Colon (tissue), 2 donors: ENCODE data around the gene PGPEP1.
"Not testable (repeated sequence)": the region's sequence is repeated elsewhere in the genome, so short reads cannot be mapped to it uniquely, and the experiment has no call there.

Source experiments
- FAIRE-seq: peaks from 2 replicates; lab custom pipeline; 2012; peaks lifted over from hg19 to GRCh38; lab: Jason Lieb, UNC
- donor health status: control.
- donor health status: control.

PGPEP1 gene

DNA sequence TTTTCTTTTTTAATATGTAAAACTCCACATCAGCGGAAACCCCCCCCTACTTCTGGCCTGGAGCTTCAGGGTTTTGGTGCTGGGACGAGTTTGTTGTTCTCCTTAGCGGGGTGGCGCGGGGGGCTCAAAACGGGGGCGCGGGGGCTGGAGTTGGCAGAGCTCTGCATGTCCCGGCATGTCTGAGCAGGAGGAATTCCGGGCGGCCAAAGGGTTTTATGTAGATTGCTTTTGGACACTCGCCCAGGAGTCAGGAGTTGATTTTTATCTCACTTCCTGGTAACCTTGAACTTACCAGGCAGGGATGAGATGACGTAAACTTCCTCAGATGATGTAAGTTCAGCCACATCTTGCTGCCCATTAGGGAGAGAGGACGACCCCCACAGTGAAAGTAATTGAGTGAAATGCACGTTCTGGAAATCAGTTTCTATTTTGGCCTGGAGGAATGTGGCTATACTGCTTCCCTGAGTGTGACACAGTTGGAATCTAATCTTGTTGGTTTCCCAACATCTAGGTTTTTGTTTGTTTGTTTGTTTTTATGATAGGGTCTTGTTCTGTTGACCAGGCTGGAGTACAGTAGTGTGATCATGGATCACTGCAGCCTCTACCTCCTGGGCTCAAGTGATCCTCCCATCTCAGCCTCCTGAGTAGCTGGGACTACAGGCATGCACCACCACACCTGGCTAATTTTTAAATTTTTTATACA lies 24.6 kb downstream of the PGPEP1 start:
- FAIRE-seq: no peak

DNA sequence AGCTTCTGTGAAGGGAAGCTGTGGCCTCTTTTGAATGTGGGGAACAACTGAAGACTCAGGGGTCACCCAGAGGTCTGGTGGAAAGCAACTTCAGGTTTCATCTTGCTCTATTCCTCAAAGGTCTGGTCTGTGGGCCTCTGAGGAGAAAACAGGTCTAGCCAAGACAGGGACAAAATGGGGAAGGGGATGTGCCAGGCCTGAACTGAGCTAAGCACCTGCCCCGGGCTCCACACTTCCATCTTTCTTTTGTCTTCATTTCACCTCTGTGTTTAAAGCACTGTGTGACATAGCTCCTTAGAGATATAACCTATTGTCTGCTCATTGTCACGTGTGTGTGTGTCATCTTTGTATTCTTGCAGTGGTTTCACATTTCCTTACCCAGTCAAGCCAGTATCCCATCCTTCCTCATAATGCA lies 25.6 kb downstream of the PGPEP1 start:
- no peak for FAIRE-seq

DNA sequence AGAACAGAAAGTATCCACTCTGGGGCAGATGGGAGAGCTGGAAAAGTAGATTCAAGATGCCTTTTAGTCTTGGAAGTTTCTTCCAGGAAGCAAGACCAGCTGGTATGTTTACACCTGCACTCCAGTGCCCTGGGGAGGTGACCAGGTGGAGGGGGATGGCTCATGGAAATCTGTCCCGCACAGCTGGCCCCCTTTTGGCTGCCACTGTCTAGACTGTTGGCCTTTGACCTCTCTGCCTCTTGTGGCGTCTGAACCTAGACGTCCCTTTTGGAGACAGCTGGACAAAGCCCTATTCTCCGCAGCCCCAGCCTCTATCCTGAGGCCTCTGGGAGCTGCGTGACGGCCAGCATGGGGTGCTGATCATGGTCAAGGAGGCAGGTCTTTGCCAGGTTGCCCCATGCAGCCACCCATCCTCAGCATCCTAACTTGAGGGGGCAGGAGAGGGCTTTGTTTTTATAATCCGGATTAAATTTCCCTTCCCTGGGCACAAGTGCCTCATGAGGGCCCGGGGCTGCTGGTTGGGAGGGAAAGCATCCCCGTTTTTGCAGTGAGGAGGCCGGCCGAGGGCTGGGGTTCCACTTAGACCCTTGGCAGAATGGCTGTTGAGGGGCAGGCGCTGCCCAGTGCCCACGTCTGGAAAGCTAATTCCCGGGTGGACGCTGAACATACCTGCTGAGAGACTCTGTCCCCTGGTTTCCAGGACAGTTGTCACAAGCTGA lies 28.3 kb downstream of the PGPEP1 start:
- FAIRE-seq: no peak

DNA sequence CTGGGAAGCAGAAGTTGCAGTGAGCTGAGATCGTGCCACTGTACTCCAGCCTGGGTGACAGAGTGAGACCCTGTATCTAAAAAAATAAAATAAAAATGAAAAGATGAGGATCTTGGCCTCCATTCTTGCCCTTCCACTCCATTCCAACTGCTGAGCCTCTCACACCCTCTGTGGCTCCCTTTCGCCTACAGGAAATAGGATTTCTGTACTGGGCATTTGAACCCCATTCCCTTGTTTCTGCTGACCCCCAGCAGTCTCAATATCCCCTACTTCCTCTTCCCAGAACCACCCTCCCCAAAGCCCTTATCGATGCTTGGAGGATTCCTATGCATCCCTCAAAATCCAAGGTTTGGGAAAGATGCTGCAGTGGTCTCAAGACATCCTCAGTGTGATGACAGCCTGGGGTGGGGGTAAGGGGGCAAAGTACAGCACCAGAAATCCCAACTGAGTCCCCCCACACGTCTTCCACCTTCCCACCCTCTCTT lies 33.1 kb downstream of the PGPEP1 start:
- FAIRE-seq: no peak

DNA sequence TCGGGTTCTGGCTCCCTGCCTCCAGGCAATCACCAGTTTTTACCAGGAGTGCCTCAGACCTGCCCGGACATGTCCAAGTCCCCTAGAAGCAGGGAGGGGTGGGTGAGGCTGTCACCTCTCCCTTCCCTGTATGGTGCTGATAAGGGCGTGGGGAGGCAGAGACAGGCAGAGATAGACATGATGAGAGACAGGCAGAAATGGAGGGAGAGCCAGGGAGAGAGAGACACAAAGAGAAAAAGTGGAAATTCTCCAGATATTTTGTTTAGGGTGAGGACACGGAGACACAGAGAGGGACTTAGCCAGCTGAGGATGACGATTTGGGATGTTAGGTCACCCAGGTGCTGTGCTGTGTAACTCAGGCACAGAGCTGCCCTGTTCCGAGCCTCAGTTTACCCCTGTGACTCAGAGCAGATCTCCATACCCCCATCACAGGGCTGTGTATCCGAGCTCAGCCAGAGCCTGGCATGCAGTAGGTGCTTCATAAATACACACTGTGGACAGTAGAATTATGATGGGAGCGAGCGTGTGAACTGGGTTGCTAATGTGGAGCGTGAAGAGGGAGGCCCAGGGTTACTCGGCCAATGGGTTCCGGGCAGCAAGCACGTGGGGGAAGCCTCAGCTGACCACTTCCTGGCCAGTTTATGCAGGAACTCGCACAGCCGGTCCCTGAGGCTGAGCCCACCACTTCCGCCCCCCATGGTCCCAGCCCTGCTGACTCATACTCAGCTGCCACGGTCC lies 33.7 kb downstream of the PGPEP1 start:
- FAIRE-seq: no peak

DNA sequence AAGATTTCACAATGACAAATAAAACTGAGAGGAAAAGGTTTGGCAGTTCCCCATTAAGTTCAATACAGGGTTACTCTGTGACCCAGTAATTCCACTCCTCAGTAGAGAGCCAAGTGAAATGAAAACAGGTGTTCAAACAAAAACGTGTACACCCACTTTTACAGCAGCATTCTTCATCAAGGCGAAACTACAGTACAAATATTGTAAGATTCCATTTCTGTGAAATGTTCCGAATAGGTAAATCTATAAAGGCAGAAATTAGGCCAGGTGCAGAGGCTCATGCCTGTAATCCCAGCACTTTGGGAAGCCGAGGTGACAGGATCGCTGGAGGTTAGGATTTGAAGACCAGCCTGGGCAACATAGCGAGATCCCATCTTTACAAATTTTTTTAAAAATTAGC lies 36.6 kb downstream of the PGPEP1 start:
- FAIRE-seq: no peak

DNA sequence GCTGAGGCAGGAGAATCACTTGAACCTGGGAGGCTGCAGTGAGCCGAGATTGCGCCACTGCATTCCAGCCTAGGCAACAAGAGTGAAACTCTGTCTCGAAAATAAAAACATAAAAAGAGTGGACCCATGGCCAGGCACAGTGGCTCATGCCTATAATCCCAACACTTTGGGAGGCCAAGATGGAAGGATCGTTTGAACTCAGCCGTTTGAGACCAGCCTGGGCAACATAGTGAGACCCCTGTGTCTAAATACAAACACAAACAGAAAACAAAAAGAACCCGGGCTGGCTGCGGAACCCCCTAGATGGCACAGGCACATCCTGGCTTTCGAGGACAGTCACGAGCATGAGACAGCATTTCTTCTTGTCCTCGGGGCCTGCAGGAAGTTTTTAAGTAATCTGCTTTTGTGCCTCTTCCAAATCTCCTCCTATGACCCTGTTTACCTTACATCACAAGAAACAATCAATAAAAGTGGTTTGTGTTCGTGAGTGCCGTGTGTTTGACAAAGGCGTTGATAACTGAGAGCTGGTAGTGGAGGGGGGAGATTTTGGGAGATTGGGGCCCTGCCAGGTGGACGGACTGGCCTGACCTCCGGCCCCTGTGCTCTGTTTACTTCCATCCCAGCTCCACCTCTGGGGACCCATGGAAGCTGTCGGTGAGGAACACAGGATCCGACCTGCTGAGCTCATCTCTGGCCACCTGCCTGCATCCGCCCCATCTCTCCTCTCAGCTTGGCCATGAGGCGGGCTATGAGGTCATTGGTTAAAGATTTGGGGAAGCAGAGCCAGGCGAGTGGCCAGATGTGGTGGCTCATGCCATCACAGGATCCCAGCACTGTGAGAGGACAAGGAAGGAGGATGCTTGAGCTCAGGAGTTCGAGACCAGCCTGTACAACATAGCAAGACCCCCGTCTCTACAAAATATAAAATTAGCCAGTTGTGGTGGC lies 39.7 kb downstream of the PGPEP1 start:
- FAIRE-seq: no peak

DNA sequence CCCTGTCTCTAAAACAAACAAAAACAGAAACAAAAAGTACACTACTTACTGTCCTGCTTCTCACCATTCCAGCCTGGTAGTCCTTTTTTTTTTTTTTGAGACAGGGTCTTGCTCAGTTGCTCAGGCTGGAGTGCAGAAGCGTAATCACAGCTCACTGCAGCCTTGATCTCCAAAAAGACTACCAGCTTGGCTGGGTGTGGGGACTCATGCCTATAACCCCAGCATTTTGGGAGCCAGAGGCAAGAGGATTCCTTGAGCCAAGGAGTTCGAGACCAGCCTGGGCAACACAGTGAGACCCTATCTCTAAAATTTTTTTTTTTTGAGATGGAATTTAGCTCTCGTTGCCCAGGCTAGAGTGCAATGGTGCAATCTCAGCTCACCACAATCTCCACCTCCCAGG lies 40.4 kb downstream of the PGPEP1 start:
- FAIRE-seq: no peak

DNA sequence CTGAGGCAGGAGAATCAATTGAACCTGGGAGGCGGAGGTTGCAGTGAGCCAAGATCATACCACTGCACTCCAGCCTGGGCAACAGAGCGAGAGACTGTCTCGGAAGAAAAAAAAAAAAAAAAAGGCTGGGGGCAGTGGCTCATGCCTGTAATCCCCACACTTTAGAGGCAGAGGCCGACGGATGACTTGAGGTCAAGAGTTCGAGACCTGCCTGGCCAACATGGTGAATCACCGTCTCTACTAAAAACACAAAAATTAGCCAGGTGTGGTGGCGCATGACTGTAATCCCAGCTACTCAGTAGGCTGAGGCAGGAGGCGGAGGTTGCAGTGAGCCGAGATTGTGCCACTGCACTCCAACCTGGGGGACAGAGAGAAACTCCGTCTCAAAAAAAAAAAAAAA lies 43.2 kb downstream of the PGPEP1 start:
- FAIRE-seq: not testable (repeated sequence)

DNA sequence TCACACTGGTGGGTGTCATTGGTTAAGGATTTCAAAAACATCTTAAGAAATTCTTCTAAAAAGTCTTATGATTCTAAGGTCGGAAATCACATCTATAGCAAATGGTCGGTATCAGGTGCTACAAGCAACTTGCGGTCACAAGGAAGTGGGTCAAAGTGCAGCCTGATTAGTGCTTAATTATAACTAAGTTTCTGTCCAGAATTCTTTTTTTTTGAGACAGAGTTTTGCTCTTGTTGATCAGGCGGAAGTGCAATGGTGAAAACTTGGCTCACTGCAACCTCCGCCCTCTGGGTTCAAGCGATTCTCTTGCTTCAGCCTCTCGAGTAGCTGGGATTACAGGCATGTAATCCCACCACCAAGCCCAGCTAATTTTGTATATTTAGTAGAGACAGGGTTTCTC lies 44.4 kb downstream of the PGPEP1 start:
- no peak for FAIRE-seq

DNA sequence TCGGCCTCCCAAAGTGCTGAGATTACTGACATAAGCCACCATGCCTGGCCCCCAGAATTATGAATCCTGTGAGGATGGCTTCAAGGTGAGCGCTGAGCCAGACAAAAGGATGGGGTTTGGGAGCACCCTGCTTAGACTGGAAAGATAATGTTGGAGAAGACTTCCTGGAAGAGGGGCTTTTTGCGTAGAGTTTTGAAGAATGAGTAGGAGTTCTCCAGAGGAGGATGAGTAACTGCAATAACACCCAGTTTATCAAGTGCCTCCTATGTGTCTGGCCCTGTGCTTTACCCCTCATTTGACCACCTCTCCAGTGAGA lies 44.9 kb downstream of the PGPEP1 start:
- no peak for FAIRE-seq

DNA sequence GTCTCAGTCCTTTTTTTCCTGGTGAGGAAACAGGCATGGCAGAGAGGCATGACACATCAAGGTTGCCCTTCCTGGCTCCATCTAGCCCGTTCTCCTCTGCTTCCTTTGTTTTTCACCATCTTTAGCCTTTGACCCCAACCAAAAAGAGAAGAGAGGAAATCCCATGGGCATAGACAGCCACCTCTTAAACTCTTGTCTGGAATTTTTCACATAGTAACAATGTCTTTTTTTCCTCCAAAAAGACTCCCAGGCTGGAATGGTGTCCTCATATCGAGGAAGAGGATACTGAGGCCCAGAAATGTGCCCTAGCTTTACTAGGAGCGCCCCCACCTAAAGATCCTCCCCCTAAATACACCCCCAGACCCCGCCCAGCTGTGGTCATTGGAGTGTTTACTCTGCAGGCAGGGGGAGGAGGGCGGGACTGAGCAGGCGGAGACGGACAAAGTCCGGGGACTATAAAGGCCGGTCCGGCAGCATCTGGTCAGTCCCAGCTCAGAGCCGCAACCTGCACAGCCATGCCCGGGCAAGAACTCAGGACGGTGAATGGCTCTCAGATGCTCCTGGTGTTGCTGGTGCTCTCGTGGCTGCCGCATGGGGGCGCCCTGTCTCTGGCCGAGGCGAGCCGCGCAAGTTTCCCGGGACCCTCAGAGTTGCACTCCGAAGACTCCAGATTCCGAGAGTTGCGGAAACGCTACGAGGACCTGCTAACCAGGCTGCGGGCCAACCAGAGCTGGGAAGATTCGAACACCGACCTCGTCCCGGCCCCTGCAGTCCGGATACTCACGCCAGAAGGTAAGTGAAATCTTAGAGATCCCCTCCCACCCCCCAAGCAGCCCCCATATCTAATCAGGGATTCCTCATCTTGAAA lies 45.5 kb downstream of the PGPEP1 start, which contains the start of gene GDF15:
TSS of gene GDF15 (plus strand) at position 484 of the 868 bp plus-strand sequence. CDS start at position 516, 32 bp downstream.
- FAIRE-seq: no peak

DNA sequence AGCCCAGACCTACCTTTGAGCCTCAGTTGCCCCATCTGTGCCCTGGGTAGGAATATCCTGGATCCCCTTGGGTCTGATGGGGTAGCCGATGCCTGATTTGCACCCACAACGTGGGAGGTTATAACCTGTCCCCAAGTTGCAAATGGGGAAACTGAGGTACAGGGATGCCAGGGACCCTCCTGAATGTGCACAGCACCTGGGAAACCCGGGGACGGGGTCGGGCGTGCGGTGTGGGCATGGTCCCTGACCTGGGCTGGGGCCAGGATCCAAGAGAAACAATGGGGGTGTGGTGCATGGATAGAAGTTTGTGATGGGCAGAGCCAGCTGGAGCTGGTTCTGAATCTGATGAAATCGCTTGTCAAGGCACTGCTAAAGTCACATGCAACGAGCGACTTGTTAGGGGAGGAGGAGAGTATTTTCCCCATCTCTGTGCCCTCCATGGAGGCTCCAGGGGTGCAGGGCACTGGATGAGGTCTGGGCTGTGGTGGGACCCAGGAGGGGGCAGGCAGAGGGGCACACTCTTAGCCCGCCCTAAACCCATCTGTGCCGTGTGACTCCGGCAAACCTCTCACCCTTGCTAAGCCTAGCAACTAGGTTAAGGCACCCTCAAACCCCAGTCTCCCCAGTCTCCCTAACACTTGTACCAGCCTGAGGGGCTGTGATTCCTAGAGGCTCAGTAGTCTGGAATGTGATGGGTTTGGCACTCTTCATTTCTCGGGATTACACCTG lies 46.3 kb downstream of the PGPEP1 start:
- no peak for FAIRE-seq

DNA sequence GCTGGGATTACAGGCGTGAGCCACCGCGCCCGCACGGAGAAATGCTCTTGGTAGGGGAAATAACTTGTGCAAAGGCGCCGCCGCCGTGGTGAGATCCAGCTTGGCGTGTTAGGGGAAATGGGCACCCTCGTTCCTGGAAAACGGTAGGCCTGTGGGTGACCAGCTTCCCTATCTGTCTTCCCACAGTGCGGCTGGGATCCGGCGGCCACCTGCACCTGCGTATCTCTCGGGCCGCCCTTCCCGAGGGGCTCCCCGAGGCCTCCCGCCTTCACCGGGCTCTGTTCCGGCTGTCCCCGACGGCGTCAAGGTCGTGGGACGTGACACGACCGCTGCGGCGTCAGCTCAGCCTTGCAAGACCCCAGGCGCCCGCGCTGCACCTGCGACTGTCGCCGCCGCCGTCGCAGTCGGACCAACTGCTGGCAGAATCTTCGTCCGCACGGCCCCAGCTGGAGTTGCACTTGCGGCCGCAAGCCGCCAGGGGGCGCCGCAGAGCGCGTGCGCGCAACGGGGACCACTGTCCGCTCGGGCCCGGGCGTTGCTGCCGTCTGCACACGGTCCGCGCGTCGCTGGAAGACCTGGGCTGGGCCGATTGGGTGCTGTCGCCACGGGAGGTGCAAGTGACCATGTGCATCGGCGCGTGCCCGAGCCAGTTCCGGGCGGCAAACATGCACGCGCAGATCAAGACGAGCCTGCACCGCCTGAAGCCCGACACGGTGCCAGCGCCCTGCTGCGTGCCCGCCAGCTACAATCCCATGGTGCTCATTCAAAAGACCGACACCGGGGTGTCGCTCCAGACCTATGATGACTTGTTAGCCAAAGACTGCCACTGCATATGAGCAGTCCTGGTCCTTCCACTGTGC lies 47.9 kb downstream of the PGPEP1 start:
- no peak for FAIRE-seq

DNA sequence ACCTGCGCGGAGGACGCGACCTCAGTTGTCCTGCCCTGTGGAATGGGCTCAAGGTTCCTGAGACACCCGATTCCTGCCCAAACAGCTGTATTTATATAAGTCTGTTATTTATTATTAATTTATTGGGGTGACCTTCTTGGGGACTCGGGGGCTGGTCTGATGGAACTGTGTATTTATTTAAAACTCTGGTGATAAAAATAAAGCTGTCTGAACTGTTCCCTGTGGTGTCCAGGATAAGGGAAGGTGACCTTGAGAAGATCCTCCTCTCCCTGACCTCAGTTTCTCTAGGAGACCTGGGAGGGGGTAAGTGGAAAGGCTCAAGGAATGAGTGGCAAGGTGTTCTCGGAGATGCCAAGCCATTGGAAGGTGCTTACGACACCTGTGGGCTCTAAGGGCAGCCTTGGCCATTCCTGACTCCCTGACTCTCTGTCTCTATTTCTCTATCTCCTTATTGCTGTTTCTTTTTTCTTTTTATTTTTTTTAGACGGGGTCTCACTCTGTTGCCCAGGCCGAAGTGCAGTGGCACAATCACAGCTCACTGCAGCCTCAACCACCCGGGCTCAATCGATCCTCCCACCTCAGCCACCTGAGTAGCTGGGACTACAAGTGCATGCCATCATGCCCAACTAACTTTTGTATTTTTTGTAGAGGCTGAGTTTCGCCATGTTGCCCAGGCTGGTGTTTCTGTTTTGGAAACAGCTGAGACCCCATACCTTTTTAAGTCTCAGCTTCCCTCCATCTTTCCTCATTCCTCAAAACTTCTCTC lies 48.7 kb downstream of the PGPEP1 start:
- FAIRE-seq: no peak

DNA sequence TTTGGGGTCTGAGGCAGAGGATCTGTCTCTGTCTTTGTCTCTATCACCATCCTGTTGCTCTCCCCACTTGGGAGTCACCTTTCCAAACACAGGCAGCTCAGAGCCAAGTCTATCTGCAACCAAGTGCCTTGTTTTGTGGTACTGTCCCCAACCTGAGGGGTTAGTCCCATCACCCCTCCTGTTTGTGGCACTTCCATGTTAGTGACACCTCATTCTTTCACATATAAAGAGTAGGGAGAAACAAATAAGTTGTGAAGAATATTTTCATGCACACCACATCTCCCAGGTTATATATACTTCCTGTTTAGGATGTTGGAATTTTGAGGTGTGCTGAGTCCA lies 49.3 kb downstream of the PGPEP1 start:
- no peak for FAIRE-seq

DNA sequence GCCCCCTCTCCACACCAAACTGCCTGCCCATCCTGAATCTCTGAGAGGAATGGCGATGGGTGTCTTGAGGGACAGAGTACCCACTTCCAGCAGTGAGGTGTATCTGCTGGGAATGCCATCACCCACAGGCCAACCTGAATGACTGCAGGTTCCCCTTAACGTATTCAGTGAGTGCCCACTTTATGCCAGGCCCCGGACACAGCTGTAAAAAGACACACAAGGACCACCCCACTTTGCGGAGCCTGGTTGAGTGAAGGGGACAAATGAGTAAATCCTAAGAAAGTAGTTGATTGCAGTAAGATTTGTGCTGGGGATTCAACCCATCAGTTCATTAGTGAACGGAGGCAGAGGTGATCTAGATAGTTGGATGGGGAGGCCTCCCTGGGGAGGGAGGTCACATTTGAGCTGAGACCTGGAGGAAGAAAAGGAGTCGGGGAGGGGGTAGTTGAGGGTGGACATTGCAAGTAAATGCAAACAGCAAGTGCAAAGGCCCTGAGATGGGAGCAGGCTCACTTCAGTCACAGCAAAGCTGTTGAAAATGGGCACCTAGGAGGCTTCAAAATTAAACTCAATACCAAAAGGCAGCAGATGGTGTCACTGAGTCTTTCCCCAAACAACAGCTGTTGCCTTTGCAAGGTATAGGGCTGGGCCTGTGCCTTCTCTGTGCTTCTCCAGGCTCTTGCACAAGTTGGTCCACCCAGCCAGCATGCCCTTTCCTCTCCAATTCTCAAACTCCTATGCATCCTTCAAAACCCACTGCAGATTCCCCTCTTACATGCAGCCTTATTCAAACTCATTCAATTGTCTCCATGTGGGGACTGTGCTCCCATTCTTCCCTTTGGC lies 49.9 kb downstream of the PGPEP1 start:
- FAIRE-seq: no peak
